A204.1 (cell line): Measurements from ENCODE around the gene ERAP2.

Source experiments
- FAIRE-seq: peaks from 2 replicates; lab custom pipeline; 2012; peaks lifted over from hg19 to GRCh38; lab: Jason Lieb, UNC

ERAP2 gene

GRCh38 chr5:96966801-96967200, 90.5 kb downstream of the ERAP2 start:
- no peak for FAIRE-seq

DNA sequence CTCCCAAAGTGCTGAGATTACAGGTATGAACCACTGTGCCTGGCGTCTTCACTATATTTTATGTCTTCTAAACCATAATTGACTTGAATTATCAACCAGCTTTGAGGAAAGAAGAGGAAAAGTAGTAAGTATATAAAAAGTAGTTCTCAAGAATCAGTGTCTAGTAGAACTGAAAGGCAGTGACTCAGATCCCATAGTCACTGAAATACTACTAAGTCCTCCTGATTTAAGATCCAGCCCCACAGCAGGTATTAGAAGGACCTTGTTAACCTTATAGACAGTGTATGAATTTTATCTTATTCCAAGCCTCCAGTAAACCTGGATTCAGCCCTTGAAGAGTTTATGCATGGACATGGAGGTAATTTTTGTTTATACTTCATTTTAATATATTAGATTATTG, 91.1 kb downstream of the ERAP2 start:
- FAIRE-seq = no peak

GRCh38 chr5:96968074-96968473, 91.8 kb downstream of the ERAP2 start:
- no peak for FAIRE-seq

DNA sequence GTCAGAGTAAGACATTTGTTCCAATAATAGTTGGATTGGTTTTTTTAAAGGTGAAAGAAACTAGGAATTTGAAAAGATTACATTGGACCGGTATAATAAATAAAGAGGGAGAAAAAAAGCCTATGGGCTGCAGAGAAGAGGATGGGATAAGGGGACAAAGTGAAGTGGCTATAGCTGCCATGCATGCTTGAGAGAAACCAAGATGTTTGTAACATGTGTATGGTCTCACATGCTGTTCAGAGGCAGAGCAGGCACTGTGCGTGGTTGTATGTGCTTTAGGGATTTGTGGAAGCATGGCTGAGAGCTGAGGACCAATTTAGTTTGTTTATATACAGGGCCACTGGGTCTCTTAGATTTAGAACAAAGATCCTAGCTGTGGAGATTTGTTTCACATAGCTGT, 92.3 kb downstream of the ERAP2 start:
- FAIRE-seq = no peak
